ENCODE results near the gene MRC2.

The MRC2 gene

GRCh38 chr17:62705156-62705777, 77.8 kb downstream of the MRC2 start:
- no peak for DNase-seq

GRCh38 chr17:62705778-62706597, 78.5 kb downstream of the MRC2 start:
- no peak for DNase-seq

DNA sequence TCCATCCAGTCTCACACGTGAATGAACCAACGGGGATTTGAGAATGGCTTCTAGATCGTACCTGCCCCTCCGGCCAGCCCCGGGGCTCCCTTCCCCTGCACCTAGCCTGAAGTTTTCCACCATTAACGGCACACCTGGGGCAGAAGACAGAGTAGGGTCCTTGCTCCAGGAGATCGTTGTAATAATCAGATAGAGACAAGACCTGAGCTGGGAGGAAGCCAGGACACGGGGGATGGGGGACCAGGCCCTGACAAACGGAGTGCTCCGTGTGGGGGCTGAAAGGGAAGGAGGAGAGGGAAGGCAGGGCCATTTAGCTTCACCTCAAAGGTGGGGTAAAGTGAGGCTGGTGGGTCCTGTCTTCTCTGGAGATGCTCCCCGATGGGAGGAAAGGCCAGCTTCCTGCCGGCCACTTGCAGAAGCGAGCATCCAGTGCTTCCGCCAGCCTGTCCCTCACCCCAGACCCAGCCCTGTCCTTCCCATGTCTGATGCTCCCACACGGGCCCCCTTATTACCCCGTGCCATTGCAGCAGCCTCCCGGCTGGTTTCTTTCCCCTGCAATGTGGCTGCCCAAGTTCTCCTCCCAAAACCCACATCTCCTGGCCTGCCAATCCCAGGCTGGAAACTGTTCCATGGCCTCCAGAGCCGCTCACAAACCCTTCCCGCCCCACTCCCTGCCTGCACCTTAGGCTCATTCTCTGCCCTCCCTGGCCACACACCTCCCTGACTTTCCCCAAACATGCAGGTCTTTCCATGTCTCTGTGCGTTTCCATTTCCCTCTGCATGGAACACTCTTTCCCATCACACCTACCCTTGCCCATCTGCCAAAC, 79.3 kb downstream of the MRC2 start:
- no peak for DNase-seq

DNA sequence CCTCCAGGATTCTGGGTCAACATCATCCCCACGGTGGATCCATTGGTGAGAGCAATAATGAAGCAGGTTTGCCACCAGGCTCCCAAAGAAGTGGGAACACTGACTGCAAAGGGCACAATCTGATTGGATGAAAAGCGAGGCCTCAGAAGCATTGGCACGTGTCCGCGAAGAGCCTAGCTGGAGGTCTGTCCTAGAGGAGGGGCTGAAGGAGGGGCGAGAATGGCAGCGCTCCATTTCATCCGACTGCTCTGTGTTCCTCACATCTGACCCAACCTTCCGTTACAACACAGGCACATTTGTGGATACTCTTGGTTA, 79.9 kb downstream of the MRC2 start:
- DNase-seq = no peak

DNA sequence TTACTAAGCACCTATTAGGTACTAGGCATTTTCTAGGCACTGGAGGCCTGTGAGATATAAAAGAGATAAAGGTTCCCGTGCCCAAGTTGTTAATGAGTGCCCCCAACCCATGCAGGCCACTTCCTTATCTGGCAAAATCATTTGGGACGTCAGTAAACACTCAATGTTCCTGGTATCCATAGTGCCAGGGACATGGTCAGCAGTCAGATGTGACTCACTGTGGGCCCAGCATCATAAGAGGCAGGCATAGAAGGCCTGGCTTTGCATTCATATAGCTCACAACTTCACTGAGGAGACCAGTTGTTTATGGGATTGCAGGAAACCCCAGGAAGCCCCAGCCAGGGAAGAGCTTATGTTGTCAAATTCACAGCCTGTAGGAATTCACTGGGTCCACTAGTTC, 81.1 kb downstream of the MRC2 start:
- no peak for DNase-seq

- DNase-seq = no peak
Measured at GRCh38 chr17:62712171-62712581, 84.7 kb downstream of the MRC2 start.

GRCh38 chr17:62713086-62713881, 85.8 kb downstream of the MRC2 start:
- DNase-seq = no peak

GRCh38 chr17:62714016-62714777, 86.7 kb downstream of the MRC2 start:
- no peak for DNase-seq

GRCh38 chr17:62715882-62716390, 88.5 kb downstream of the MRC2 start:
- no peak for DNase-seq

DNA sequence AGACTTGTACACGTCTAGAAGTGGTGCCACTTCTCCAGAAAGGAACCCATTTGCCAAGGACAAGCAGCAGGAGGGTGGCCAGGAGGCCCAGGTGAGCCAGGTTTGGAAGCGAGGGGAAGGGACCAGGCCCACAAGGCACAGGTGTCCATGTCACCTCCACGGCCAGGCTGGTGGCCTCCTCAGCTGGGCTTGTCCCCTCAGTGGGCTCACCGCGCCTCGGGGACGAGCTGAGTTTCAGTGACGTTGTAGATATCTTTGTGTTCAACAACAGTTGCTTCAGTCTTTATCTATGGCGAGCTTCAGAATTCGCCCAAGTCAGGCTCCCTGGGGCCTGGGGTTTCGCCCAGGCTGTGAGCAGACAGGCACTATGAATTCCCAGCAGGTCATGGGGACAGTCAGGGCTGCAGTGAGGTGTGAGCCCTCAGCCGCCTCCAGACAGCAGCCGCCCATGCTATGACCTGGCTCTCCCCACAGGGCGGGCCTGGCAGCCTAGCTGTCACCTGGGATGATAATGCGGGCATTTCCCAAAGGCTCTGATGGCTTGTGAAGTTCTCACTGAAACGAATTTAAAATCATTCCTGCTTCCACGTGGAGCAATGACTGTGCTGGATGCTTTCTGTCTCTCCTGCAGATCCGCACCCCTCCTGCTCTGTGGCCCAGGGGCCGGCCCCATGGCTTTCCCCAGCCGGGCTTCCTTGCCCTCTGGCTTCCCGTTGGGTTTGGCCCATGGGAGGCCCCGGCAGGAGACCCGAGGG, 89.5 kb downstream of the MRC2 start:
- no peak for DNase-seq

- DNase-seq = no peak
Measured at GRCh38 chr17:62717589-62717855, 90.1 kb downstream of the MRC2 start.

- no peak for DNase-seq
Measured at GRCh38 chr17:62717889-62718288, 90.4 kb downstream of the MRC2 start.

DNA sequence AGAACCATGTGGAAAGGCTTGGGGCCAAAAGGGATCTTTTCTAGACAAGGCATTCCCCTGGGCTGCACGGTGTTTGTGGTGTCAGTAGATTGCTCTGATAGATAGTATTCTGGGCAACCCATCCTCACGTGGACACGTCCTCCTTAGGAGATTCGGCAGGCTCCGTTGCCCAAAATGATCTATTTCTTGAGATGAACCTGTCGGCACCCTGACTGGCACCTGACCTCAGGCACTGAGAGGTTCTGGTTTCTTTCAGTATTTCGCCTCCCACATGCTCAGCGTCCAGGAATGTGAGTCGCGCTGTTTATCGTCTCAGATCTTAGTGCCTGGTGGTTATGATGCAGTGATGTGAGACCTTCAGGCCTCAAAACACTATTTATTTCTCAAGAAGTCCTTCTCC, 91.0 kb downstream of the MRC2 start:
- DNase-seq = no peak

GRCh38 chr17:62719586-62719985, 92.1 kb downstream of the MRC2 start:
- DNase-seq = no peak

DNA sequence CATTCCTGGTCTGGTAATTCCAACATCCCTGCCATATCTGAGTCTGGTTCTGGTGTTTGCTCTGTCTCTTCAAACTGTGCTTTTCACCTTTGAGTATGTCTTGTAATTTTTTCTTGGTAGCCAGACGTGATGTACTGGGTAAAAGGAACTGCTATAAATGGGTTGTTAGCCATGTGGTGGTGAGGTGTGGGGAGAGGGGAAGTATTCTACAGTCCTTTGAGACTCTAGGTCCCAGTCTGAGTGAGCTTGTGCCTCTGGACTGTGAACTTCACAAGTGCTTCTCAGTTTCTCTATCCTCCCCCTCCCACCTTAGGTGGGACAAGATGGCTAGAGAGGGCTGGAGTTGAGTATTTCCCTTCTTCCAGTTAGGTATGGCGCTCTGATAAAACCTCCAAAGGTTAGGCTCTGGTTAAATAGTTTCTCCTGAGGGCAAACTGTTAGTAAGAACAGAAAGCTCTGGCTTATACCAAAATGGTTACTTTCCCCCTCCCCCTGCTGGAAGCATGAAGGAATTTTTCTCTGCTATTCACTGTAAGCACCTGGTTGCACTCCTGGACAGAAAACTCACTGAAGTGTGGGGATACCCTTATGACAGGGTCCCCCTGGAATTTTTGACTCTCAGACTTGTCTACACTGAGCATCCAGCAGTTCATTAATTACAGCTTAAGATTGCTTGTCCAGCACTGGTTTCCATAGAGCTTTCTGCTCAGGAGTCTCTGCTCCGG, 92.8 kb downstream of the MRC2 start:
- DNase-seq = no peak

DNA sequence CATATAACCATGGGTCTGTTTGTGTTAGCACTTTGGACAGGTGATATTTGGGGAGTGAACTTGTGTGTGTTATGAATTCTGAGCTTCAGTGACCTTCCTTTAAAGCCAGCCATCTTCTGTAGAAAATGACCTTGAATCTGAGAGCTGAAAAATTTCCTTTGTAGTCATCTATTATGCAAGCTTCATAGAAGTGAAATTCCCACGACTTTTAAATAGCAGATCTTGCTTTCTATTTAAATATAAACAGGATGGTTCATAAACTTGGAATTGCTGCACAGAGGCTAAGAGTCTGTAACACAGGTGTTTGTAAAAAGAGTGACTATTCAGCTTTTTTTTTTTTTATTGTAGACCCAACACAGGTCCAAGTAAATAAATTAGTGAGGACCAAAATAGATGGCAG, 95.2 kb downstream of the MRC2 start:
- DNase-seq = no peak

DNA sequence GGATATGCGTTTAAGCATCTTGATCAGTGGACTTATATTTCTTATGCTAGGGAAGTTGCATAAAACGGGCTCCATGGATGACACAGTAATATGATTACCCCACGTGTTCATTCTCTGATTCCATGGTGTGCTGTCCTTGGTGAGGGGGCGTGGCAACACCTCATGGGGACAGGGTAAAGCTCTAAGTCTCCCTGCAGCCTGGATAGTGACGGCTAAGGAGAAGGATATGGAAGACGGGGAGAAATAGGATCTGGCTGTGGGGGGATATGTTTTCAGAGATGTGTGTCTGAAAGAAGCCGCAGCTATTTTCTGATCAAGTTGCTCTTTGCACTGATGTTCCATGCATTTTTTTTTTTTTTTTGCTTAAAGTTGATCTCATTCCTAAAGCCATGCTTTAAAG, 96.4 kb downstream of the MRC2 start:
- no peak for DNase-seq

DNA sequence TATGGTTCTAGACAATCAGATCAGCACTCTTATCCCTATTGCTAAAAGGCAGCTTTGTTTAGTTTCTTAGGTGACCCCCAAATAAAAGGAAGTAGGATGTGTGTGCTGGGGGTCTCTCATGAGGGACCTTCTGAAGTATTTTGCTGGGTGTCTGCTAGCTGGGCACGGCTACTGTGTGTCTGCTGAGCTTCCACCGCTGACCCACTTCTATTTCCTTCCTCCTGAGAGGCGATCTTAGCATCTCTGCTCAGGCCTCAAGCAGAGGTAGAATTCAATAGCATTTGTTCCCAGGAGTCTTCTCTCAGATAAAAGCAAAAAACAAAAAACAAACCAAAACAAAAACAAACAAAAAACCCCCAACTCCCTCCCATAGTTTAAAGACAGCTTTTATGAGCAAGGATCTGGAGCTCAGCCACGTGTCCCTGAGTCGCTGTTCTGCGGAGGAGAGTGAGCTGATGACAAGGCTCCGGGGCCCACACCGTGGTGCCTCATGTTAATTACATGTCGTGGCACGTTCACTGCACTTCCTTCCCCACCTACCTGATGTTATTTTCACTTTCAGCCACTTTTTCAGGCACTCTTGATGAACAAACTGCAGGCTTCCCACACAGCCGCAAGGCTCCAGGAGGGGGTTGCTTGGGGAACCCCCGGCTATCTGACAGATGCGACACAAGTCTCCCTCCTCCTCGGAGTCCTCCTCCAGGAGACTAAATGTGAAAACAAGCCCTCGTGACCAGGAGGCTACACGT, 97.1 kb downstream of the MRC2 start:
- DNase-seq = no peak

DNA sequence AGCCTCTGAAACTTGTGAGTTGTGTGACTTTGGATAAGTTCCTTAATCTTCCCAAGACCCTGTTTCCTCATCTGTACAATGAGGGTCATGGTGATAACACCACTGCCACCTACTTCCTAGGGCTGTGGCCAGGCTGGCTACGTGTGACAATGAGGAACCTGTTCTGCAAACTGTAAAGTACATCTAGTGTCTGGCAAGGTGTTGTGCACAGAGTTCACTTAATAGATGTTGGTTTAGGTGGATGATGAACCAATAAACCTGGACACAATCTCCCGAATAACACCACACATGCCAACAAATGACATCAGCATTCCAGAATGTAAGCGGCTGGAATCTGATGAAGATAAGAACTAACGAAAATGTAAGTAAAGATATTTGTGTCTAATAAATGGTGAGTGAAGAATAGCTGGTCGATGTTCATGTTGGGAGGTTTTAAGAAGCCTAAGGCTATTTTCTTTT, 98.3 kb downstream of the MRC2 start:
- no peak for DNase-seq
